ENCODE results near the gene PLB1.

DNA sequence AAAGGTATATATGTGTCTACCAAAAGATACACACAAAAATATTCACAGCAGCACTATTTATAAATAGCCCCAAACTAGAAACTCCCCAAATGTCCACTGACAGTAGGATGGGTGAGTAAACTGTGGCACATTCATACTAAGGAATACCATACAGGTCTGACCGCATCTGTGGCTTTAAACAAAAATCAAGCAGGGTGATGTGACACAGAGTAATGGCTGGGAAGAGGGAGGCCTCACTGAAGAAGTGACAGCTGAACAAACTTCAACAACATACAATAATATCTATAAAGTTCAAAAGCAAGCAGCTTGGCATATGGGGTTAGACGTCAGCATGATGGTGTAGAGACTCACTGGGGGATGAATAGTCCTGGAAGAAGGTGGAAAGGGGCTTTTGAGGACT, 140.6 kb downstream of the PLB1 start:
- TF ChIP-seq POLR2AphosphoS5 (IDR thresholded peaks at IDR 0.05) (no peak), EP300 (IDR thresholded peaks at IDR 0.05) (no peak), POLR2A (IDR thresholded peaks at IDR 0.05) (no peak)
- TF ChIP-seq, protein P1, sequence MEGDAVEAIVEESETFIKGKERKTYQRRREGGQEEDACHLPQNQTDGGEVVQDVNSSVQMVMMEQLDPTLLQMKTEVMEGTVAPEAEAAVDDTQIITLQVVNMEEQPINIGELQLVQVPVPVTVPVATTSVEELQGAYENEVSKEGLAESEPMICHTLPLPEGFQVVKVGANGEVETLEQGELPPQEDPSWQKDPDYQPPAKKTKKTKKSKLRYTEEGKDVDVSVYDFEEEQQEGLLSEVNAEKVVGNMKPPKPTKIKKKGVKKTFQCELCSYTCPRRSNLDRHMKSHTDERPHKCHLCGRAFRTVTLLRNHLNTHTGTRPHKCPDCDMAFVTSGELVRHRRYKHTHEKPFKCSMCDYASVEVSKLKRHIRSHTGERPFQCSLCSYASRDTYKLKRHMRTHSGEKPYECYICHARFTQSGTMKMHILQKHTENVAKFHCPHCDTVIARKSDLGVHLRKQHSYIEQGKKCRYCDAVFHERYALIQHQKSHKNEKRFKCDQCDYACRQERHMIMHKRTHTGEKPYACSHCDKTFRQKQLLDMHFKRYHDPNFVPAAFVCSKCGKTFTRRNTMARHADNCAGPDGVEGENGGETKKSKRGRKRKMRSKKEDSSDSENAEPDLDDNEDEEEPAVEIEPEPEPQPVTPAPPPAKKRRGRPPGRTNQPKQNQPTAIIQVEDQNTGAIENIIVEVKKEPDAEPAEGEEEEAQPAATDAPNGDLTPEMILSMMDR (IDR thresholded peaks at IDR 0.05), result no peak

Data from stomach (tissue), 4 donors.